Measurements from ENCODE around the gene MICU1.

- TF ChIP-seq CTCF (IDR thresholded peaks at IDR 0.05; ENCODE audit: low read depth, low read length, poor library complexity, severe bottlenecking), result no peak
- no peak for TF ChIP-seq EZH2phosphoT487 (IDR thresholded peaks at IDR 0.05; ENCODE audit: borderline replicate concordance, low read length)
Observed at GRCh38 chr10:72426986-72427385, 198.9 kb downstream of the MICU1 start.
